Cardiac fibroblast (primary cell): ENCODE data around the gene TTLL11.

Experiments used
- DNase-seq, 2 donors: peaks; one replicate each; pipeline versions ENCODE4 v3.0.0 to v3.0.0-alpha.2; 2010; ENCODE audit warnings: low read depth in 2 of 2
- H3K4me3 ChIP-seq, 2 donors: replicated peaks in 1 of 2; 1 replicate in 1 of 2; 2 replicates in 1 of 2; pipeline ENCODE4 v1.5.1; 2011; ENCODE audit warnings: low read depth in 2 of 2, low read length in 2 of 2, mild to moderate bottlenecking in 2 of 2, moderate library complexity in 1 of 2
- CTCF ChIP-seq: IDR thresholded peaks from one replicate; pipeline ENCODE4 v1.5.1; 2011; ENCODE audit warnings: low read depth, mild to moderate bottlenecking, low read length, inconsistent platforms

TTLL11 gene

GRCh38 chr9:121968056-121968455 lies 125.1 kb downstream of the TTLL11 start:
- TF ChIP-seq CTCF, result no peak
- DNase-seq, result no peak
- no peak overlapping the region for H3K4me3 ChIP-seq

- TF ChIP-seq CTCF, result no peak
- DNase-seq, result no peak
- no peak overlapping the region for H3K4me3 ChIP-seq
Measured at GRCh38 chr9:121966706-121967105, 126.4 kb downstream of the TTLL11 start.

- peak; percentile 43 to 80 for DNase-seq
- no peak overlapping the region for H3K4me3 ChIP-seq
- TF ChIP-seq CTCF, result no peak
Measured at GRCh38 chr9:121963528-121963995, 129.5 kb downstream of the TTLL11 start.

- TF ChIP-seq CTCF, result no peak
- peak; percentile 19 to 38 for DNase-seq
- no peak overlapping the region for H3K4me3 ChIP-seq
Measured at GRCh38 chr9:121962421-121962820, 130.7 kb downstream of the TTLL11 start.

- no peak overlapping the region for H3K4me3 ChIP-seq
- no peak for DNase-seq
- TF ChIP-seq CTCF, result no peak
Measured at GRCh38 chr9:121960665-121961064, 132.4 kb downstream of the TTLL11 start.

- peak in 1 of 2 donors; percentile 45 for DNase-seq
- H3K4me3 ChIP-seq, result no peak overlapping the region
- TF ChIP-seq CTCF, result no peak
Measured at GRCh38 chr9:121958530-121958929, 134.6 kb downstream of the TTLL11 start.

GRCh38 chr9:121956808-121957207 lies 136.3 kb downstream of the TTLL11 start:
- H3K4me3 ChIP-seq, result no peak overlapping the region
- no peak for DNase-seq
- TF ChIP-seq CTCF, result no peak
